A673 (cell line): ENCODE data around the gene TTC7B. TPM values are rescaled to one million over a fixed set of nuclear protein-coding genes. Genes with fewer than 3 reads are reported as not detected.

ENCODE experiments used
- BruUV-seq: library from RNA; stranded (reverse); fragments of 400-500 nt; replicated peaks from 2 replicates; lab custom pipeline; 2021; lab: Mats Ljungman, UMichigan
- CTCF ChIA-PET: fragments of 300-600 bp; sonication (Branson Sonifier 250); formaldehyde crosslinking; loops from one replicate; lab custom pipeline; 2022; ENCODE audit warnings: antibody characterized with exemption; lab: Charles Lee
- POLR2A ChIA-PET: fragments of 300-600 bp; sonication (Branson Sonifier 250); formaldehyde crosslinking; loops from one replicate; lab custom pipeline; 2022; ENCODE audit warnings: antibody characterized with exemption; ENCODE audit not compliant: low non-redundant PET; lab: Charles Lee
- DNase-seq: peaks from one replicate; pipeline ENCODE4 v3.0.0-alpha.2; 2015; ENCODE audit warnings: low spot score
- H3K27ac ChIP-seq: fragments of 200-600 bp; sonication (generic); 2 replicates; pipeline ENCODE4 v1.5.1; 2016; ENCODE audit warnings: mixed run types, low read depth, mild to moderate bottlenecking, mixed read lengths, antibody characterized with exemption, low read length; ENCODE audit not compliant: poor library complexity, severe bottlenecking
- H3K27me3 ChIP-seq: fragments of 200-600 bp; sonication (generic); replicated peaks from 2 replicates; pipeline ENCODE4 v1.6.1; 2017; ENCODE audit warnings: mixed run types, low read depth, mild to moderate bottlenecking, mixed read lengths, antibody characterized with exemption, low read length; ENCODE audit not compliant: insufficient read depth, poor library complexity
- H3K36me3 ChIP-seq: fragments of 200-600 bp; sonication (generic); 2 replicates; pipeline ENCODE4 v1.6.1; 2016; ENCODE audit warnings: mixed run types, mild to moderate bottlenecking, mixed read lengths, antibody characterized with exemption, low read length; ENCODE audit not compliant: insufficient read depth, poor library complexity, severe bottlenecking
- H3K4me1 ChIP-seq: fragments of 200-600 bp; sonication (generic); 2 replicates; pipeline ENCODE4 v1.6.1; 2017; ENCODE audit warnings: mixed run types, mild to moderate bottlenecking, mixed read lengths, antibody characterized with exemption, low read length; ENCODE audit not compliant: insufficient read depth, poor library complexity, severe bottlenecking
- H3K4me3 ChIP-seq: fragments of 200-600 bp; sonication (generic); 2 replicates; pipeline ENCODE4 v1.5.1; 2016; ENCODE audit warnings: low read depth, mixed run types, mild to moderate bottlenecking, mixed read lengths, low read length; ENCODE audit not compliant: poor library complexity, severe bottlenecking
- H3K9me3 ChIP-seq: fragments of 200-600 bp; sonication (generic); 2 replicates; pipeline ENCODE4 v1.6.1; 2016; ENCODE audit warnings: mixed run types, low read depth, mild to moderate bottlenecking, mixed read lengths, antibody characterized with exemption, low read length; ENCODE audit not compliant: poor library complexity, severe bottlenecking
- CTCF ChIP-seq: fragments of 300-800, 200-600 bp; sonication (generic); conservative IDR thresholded peaks from 2 replicates; pipeline ENCODE4 v1.5.1; 2017; ENCODE audit warnings: low read depth, mild to moderate bottlenecking, antibody characterized with exemption, low read length, moderate library complexity, mixed read lengths
- EZH2 ChIP-seq: fragments of 200-600 bp; sonication (generic); IDR thresholded peaks from 2 replicates; pipeline ENCODE4 v1.6.1; 2017; ENCODE audit warnings: borderline replicate concordance, low read depth, mild to moderate bottlenecking, mixed read lengths, antibody characterized with exemption, low read length; ENCODE audit not compliant: poor library complexity, severe bottlenecking
- intact Hi-C: fragments of 100-400 bp; cut with micrococcal nuclease; formaldehyde crosslinking; loops from one replicate; pipeline ENCODE4 v1.10.0; 2022; ENCODE audit not compliant: unreplicated experiment
- total RNA-seq: library from RNA; stranded (reverse); gene quantifications from 2 replicates; pipeline ENCODE4 v1.2.3, GENCODE V29; 2021

TTC7B gene
- total RNA-seq, 1 experiment from 2014 or later, result 39.2 TPM

DNA sequence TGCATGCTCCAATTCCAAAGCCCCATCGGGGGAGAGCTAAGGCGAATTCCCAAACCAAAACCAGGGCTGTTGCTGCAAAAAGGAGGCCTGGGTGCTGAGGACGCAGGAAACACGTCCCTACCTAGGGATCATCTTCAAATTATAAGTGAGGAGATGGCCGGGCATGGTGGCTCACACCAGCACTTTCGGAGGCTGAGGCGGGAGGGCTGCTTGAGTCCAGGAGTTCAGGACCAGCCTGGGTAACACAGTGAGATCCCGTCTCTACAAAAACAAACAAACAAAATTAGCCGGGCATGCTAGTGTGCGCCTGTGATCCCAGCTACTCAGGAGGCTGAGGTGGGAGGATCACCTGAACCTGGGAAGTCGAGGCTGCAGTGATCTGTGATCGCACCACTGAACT, 276.2 kb downstream of the TTC7B start:
- CTCF ChIA-PET, result no interaction called here
- Histone ChIP-seq H3K27ac (no peak overlapping the region), H3K27me3 (no peaks in the 10 kb centered on the region), H3K9me3 (no peaks in the 10 kb centered on the region), H3K4me3 (no peak overlapping the region), H3K4me1 (no peaks in the 10 kb centered on the region), H3K36me3 (no peaks in the 10 kb centered on the region)
- DNase-seq, result no peak
- POLR2A ChIA-PET, result no interaction called here
- BruUV-seq, result no TSS peak
- TF ChIP-seq CTCF (no peak), EZH2 (no peak)
- intact Hi-C loops, result no loop called here

DNA sequence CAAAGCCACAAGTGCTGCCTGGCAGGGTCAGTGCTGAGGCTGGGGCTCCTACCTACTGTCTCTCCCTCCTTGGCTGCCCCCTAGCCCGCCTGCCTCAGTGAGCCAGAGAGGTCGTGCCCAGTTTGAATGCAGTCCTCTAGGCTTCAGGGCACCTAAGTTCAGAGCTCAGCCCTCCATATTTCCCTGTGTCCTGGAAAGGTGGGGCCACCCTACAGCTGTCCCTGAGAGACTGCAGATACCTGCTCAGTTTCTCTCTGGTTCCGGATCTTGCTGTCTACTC, 276.8 kb downstream of the TTC7B start:
- Histone ChIP-seq H3K4me3 (no peak overlapping the region), H3K4me1 (no peaks in the 10 kb centered on the region), H3K27me3 (no peaks in the 10 kb centered on the region), H3K27ac (no peak overlapping the region), H3K9me3 (no peaks in the 10 kb centered on the region), H3K36me3 (no peaks in the 10 kb centered on the region)
- no peak for DNase-seq
- no peak for TF ChIP-seq CTCF
- no peak for TF ChIP-seq EZH2
- no TSS peak for BruUV-seq
- ChIA-PET CTCF (no interaction called here), POLR2A (no interaction called here)
- intact Hi-C loops, result no loop called here

DNA sequence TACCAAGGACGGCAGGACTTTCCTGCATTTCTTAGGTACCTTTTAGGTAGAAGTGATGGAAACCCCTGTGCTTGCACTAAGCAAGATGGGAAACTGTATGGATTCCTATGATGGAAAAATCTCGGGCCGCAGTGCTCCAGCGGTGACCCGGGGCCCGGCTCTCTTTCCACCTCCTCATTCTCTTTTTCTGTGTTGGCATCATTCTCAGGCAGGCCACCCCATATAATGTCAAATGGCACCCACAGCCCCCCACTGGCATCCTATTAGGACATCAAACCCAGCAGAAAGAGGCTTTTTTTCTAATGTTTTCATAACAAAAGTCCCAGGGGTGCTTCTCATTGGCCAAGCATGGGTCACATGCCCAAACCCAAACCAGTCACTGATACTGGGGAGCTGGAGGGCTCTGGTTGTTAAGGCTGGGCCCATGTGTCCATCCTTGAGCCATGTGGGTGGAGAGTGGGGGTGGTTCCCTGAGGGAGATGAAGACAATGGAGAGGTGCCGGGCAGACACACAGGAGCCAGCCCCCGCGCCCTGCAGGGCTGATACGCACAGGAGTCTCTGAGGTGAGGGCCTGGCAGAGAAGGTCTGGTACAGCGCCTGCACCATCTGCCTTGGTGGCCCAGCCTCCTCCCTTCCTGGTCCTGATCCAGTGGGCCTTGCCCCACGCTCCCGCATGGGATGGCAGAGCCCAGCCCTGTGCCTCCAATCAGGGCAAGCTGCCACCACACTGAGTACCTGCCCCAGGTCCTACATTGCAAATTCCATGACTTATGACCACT, 277.3 kb downstream of the TTC7B start:
- POLR2A ChIA-PET, result no interaction called here
- intact Hi-C loops, result no loop called here

More for the DNA sequence above, 277.3 kb downstream of the TTC7B start:
- no peak overlapping the region for H3K4me3 ChIP-seq
- no peaks in the 10 kb centered on the region for H3K9me3 ChIP-seq
- no peaks in the 10 kb centered on the region for H3K4me1 ChIP-seq
- H3K27me3 ChIP-seq, result no peaks in the 10 kb centered on the region
- TF ChIP-seq CTCF (no peak), EZH2 (no peak)
- DNase-seq, result no peak
- no TSS peak for BruUV-seq
- no peaks in the 10 kb centered on the region for H3K36me3 ChIP-seq
- CTCF ChIA-PET, result no interaction called here
- no peak overlapping the region for H3K27ac ChIP-seq
